Kidney glomerular epithelial cell (primary cell): Measurements from ENCODE around the gene CLCN2.

Experiments
- DNase-seq: peaks from one replicate; lab custom pipeline; 2025; lab: John Stamatoyannopoulos, UW

CLCN2 gene

DNA sequence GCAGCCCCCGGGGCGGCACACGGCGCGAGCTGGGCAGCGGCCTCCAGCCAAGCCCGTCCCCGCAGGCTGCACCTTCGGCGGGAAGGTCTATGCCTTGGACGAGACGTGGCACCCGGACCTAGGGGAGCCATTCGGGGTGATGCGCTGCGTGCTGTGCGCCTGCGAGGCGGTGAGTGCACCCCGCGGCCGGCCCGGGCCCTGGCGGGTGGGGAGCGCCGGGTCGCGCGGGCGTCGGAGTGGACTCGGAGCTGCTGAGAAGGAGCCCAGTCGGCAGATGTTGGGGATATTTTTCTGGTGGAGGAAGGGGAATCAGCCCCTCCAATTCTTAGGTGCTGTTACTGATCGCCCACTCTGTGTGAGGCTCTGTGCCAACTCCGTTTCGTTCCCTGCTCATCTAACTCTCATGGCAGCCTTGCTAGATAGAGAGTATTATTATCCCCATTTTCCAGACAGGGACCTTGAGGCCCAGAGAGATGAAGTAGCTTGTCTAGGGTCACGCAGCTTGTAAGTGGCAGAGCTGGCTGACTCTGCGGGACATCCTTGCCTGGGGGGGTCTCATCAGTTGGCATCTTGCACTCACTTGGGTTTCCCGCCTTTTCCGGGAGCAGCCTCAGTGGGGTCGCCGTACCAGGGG is 19.3 kb upstream of the CLCN2 start:
- DNase-seq: no peak

- no peak for DNase-seq
Observed at GRCh38 chr3:184380185-184380626, 18.8 kb upstream of the CLCN2 start.

DNA sequence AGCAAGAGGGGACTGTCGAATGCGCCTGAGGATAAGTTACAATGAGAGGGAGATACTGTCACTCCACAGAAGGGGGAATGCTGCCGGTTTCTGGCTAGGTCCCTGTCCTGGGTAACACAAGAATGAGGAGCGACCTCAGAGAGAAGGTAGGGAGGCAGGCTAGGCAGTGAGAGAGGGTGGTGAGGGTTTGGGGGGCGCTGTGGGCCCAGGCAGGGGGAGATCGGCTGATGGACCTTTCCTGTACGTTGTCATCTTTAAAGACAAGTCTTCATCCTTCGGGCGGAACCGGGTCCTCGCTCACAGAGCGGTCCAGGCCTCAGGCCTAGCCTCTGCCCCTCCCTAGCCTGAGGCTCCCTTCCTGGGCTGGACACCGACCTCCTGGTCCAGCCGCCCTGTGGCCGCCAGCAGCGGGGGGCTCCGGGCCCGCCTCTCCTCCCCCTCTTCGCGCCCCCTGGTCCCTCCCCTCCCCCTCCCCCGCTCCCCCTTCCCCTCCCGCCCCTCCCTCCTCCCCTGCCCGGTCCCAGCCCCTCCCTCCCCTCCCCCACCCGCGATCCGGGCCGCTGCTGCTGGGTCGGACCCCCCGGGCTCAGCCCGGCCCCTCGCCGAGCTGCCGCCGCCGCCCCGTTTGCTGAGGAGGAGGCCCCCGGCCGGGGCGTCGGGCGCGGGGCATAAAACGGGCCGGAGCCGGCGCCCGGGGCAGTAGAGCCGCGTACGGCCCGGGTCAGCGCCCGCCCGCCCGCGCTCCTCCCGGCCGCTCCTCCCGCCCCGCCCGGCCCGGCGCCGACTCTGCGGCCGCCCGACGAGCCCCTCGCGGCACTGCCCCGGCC is 18.2 kb upstream of the CLCN2 start, which contains the start of gene CHRD:
CHRD (plus strand) TSS at position 697 of the 827 bp plus-strand sequence. CDS start 265 bp downstream, outside the sequence.
- DNase-seq: no peak

- no peak for DNase-seq
Observed at GRCh38 chr3:184378651-184379357, 17.4 kb upstream of the CLCN2 start.

DNA sequence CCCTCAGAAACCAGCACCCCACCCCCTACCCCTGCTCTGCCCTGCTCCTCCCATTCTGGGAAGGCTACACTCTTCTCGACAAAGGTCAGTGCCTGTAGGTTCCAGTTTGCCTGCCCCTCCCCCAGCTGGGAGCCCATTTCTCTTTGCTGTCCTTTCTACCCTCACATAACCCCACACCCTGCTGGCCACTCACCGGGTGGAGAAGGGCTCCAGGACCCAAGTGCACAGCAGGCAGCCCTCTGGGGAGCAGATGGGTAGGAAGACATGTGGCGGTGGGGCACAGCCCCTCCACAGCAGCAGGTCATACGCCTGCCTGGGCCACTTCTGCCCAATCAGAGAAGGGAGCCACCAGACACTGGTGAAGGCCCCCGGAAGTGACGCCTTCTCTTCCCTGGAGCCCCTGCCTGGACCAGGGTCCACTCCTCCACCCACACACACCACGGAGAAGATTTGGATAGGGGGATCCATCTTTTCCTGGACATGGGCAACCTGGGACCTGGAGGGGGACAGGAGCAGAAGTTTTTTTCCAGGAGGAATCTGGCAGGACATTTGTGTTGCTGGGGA is 16.6 kb upstream of the CLCN2 start, which contains the start of gene THPO:
THPO (minus strand) TSS at position 326 of the 564 bp plus-strand sequence. CDS start 1,948 bp downstream, outside the sequence.
- no peak for DNase-seq

DNA sequence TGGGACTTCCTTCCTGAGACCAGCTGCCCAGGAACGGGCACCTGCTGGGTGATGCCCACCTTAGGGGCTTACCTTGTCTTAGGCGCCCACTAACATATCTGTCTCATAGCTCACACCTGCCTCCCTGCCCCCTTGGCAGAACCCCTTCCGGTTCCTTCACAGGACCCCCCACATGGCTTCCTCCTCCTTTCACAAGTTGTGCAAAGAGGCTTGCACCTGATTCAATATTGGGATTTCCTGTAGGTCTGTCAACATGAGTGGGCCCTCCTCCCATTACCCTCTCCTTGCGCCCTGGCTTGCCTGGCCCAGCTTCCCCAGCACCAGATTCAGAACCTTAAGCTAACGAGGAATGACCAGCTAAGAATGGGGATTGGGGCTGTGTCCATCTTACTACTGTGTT is 16.0 kb upstream of the CLCN2 start:
- DNase-seq: no peak

GRCh38 chr3:184375747-184376461 is 14.5 kb upstream of the CLCN2 start:
- DNase-seq: no peak

DNA sequence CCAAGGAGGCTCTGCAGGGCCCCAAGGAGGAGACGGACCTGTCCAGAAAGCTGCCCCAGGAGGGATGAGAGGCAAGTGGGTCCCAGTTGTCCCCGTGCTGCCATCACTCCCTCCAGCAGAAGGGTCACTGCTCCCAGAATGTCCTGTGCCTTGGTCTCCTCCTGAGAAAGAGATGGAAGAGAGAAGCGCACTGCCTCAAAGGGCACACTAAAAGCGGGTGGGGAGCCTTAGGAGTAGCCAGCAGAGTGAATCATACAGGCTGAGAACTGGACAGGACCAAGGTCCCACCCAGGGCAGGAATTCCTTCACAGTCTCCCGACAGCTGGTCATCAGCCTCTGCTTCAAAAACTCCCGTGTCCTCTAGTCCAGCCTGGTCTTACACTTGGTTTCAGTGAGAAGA is 12.0 kb upstream of the CLCN2 start:
- no peak for DNase-seq

- no peak for DNase-seq
Observed at GRCh38 chr3:184372911-184373310, 11.5 kb upstream of the CLCN2 start.

GRCh38 chr3:184372296-184372821 is 11.0 kb upstream of the CLCN2 start:
- no peak for DNase-seq

DNA sequence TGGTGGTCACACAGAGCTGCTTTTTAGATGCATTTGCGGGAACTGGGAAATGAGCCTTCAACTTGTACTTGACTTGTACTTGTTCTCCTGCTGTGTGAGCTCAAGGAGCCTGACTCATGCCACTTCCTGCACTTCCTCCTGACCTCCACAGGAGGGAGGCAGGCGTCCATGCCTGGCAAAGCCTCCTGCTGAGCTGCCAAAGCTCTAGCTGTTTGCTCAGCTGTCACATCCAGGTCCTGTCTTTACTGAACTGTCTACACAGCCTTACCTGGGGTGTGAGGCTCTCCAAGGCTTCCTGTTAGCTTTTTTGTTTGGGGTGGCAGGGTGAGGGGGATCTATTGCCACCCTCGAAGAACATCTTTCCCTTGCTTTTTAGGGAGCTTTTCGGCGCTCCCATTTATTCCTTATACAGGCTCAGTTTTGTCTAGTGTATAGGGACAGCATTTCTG is 10.2 kb upstream of the CLCN2 start:
- DNase-seq: peak; percentile 64

DNA sequence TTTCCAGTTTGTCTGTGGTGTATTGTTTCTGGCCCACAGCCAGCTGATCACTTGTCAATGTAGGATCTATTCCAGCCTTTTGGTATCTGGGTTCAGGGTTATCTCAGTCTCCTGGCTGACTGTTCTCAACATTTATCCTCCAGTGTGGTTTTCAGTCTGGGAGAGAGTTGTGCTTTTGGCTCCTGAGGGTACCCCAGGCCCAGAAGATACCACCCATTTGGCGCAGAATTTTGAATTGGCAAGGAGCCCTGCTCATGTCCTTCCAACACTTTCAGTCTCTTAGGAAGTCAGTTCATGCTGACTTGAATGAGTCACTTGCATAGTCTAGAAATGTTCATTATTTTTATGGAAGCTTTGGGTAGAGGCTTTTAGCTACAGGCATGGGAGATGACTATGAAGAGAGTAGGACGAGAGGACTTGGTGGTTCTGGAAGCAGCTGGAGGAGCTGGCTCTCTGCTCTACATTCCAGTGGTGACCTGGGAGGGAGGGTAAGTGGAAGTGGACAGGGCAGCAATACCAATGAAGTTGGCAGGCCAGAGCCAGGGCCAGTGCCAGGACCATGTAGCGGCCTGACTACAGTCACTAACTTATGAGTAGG is 7.3 kb upstream of the CLCN2 start:
- no peak for DNase-seq

- no peak for DNase-seq
Observed at GRCh38 chr3:184368116-184368515, 6.7 kb upstream of the CLCN2 start.

- DNase-seq: no peak
Observed at GRCh38 chr3:184366619-184367289, 5.3 kb upstream of the CLCN2 start.

GRCh38 chr3:184362668-184363546 is 1.5 kb upstream of the CLCN2 start:
- peak; percentile 92 for DNase-seq

- DNase-seq: peak; percentile 41
Observed at GRCh38 chr3:184361932-184362667, 695 bp upstream of the CLCN2 start.

DNA sequence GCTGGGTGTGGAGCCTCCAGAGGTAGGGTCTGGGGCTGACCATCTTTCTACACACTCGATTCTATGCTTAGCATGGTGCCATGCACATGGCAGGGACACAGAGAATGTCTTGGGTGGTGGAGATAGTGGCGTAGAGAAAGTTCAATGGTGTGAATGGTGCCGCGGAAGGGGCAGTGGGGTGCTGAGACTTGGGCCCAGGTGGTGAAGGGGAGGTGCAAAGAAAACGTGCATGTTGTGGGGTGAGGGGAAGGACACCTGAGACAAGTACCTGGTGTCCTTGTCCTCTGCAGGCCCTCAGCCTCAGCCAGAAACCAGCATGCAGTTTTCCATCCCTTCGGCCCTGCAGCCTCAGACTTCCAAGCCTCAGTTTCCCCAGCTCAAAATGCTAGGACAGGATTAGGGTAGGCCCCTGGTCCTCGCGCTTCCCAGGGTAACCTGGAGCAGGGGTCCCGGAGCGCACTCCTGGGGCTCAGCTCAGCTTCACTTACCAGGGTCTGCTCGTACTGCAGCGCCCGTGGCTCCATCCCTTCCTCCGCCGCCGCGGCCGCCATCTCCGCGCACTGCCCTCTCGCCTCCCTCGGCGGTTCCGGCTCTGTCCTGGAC is 375 bp downstream of the CLCN2 start:
- DNase-seq: no peak
